Frontal cortex (tissue), 4 donors: ENCODE data around the gene LDLRAD1. TPM values are rescaled to one million over a fixed set of nuclear protein-coding genes. Genes with fewer than 3 reads are reported as not detected.
"Not testable (repeated sequence)": the region's sequence is repeated elsewhere in the genome, so short reads cannot be mapped to it uniquely, and the experiment has no call there.

Experiments
- DNase-seq, 2 donors: peaks; one replicate each; pipeline ENCODE4 v3.0.0; 2012; ENCODE audit warnings: low spot score in 2 of 2
- FAIRE-seq: peaks from 2 replicates; lab custom pipeline; 2012; peaks lifted over from hg19 to GRCh38; lab: Jason Lieb, UNC
- total RNA-seq: library from RNA; depleted of rRNA; stranded (reverse); fragments of >200 nt; gene quantifications from one replicate; pipeline ENCODE4 v1.2.3, GENCODE V29; 2014
- donor health status: control.
- donor health status: control.
- donor health status: control.

LDLRAD1 gene
- total RNA-seq, 1 donor from 2014 or later: not detected

DNA sequence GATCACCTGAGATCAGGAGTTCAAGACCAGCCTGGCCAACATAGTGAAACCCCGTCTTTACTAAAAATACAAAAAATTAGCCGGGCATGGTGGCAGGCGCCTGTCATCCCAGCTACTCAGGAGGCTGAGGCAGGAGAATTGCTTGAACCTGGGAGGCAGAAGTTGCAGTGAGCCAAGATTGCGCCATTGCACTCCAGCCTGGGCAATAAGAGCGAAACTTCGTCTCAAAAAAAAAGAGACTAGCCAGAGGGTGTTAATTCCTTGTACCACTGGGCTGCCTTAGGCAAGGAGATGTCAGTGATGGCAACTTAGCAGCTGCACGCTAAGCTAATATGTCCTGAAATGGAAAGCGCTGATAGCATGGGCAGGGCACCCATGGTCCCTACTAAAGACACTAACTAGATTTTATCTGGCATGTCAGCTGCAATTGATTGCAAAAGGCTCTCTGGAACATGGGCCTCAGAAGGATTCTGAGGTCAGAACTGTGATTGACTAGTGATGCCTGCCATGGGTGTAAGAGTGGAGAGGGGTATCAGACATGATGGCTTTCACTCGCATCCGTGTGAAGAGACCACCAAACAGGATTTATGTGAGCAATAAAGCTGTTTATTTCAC is 1.7 kb upstream of the LDLRAD1 start:
- not testable (repeated sequence) for FAIRE-seq

DNA sequence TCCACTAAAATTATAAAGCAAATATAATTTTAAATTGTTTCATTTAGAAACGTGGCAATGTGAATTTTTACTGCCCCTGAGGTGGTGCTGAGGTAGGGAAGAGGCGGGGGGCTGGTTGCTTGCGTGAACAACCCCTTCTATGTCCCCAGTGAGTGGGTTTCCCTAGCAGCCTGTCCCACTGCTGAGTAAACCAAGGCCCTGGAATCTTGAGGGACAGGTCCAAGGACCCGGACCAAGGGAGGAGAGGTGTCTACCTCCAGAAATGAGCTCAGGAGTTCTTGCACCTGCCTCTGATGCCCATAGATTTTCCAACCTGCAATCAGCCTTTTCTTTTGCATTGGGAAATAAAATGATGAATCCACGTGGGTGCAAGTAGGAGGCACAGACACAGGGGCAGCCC is 649 bp upstream of the LDLRAD1 start:
- DNase-seq: no peak
- no peak for FAIRE-seq

More for the DNA sequence above, 1.7 kb upstream of the LDLRAD1 start:
- not testable (repeated sequence) for DNase-seq

DNA sequence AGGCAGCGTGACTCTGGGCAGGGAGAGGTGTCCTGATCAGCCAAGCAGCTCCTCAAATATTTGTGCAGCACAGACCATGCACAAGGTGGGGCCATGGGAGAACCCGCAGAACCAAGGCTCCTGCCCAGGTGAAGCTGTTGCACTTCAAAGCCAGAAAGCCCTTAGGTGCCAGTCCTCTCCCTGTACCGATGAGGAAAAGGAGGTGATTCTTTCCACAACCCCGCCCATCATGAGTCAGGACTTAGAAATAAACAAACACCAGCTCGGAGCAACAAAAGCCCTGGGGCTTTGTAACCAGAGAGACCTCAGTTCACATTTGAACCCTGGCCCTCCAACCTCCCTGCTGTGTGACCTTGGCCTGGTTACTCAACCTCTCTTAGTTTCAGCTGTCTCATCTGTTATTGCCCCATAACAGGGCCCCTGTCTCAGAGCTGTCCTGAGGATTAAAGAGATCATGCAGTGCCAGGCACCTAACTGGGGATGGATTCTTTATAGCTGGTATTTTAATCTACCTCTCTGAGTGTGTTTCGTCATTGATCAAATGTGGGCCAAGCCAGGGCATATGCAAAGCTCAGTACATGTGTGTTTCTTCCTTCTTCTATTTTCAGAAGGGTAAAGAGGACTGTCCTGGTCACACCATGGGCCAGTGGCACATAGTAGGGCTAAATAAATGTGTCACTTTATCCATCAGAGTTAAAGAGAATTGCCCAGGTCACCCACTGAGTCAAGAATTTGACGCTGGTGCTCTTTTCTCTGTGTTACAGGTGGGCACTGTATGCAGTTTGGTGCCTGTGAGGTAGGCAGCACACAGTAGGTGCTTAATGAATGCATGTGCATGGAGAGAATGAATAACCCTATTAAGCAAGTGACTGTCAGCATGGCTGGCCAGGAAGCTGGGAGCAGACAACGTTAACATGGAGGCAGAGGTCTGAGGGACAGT is 1.4 kb downstream of the LDLRAD1 start:
- no peak for DNase-seq
- FAIRE-seq: no peak

DNA sequence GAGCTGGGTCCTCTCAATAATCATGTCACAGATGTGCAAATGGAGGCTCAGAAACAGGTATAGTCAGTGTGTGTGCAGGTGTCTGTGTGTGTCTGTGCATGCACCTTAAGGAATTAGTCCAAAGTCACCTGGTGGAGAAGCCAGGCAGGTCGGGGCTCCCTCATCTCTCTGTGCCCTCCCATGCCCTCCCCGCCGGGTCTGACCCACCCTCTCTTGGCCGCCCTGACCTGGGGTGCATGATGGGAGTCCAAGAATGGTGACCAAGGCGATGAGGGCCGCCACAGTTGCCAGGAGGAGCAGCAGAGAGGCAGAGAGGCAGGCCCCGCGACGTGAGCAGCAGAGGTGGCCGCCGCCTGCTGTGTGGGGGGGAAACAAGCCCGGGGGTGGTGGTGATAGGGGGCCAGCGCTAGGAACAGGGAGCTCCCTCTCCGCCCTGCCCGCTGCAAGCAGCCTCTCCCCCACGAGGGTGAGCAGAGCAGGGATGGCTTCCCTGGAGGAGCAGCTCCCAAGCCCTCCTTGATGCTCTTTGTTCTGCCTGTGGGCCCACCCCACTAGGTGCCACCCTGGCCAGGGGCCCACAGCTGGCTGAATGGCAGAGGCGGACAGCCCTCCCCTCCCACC is 3.9 kb downstream of the LDLRAD1 start:
- no peak for DNase-seq
- no peak for FAIRE-seq

DNA sequence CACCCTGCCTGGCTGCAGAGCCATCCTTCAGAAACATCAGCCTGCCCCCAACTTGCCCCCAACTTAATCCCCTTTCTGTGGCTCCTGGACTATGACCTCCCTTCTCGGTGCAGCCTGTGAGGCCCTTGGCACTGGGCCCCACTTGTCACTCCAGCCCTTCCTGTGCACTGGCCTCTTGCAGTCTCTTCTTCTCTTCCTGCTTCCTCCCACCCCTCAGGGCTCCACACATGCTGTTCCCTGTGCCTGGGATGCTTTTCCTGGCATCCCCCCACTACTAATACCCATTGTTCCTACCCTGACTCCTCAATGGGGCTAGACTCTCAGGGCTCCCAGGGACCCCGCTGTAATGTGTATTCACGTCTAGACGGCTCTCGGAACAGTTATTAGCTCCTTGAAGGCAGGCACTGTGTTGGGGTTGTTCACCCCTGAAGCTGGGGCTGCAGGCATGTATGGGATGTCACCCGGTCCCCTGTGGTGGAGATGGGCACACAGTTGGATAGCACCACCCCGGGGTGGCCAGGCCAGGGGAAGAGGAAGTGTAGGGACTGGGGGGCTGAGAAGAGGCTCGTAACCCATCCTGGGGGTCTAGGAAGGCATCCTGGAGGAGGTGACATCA is 4.5 kb downstream of the LDLRAD1 start:
- DNase-seq (no peak), FAIRE-seq (no peak)

DNA sequence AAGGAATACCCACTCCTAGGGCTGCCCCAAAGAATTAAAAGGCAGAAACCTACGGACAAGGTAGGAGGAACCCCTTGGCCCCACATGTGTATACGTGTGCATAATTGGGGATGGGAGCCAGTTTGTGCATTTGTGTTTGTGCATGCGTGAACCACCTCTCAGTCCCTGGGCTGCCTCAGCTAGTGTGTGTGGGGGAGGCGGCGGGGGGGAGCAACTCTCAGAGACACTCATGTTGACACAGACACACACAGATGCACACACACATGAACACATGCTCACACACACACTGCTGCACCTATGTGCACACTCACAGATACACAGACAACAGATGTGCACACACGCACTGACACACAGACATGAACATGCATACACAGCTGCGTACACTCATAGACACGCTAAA is 5.1 kb downstream of the LDLRAD1 start:
- DNase-seq (no peak), FAIRE-seq (no peak)

DNA sequence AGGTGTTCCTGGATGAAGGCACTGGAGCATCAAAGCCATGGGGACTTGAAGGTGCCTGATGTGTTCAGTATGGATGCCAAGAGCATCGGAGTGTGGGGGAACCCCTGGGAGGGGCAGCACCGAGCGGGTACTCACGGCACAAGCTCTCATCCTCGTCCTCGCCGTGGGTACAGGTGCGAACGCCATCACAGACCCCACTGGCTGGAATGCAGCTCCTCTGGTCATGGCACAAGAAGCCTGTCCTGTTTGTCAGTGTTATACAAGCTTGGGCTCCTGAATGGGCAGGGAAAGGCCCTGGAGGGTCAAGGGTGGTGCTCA is 6.0 kb downstream of the LDLRAD1 start:
- FAIRE-seq: no peak
- no peak for DNase-seq

DNA sequence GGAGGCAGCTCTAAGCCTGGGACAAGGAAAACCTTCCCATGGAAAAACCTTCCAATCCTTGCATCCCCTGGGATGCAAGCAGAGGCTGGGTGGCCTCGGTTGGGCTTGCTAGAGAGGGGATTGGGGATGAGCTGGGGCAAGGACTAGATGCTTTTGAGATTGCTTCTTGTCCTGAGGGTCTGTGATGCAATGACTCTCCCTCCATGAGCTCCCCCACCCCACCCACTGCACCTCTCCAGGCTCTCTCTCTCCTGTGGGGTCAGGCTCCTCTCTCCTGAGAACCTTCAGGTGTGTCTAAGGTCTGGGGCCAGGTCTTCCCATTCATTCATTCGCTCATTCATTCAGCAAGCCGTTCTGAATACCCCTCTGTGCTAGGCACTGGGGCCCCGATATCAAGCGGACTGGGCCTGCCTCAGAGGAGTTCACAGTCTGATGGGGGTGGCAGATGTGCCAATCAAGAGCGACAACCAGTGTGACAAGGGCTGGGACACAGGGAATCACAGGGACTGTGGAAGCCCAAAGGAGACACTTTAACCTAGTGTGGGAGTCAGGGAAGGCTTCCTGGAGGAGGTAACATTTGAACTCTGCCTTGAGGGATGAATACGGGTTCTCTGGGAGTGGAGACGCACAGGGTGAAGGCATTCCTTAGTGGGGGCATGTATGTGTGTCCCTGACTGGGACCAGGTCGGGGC is 6.5 kb downstream of the LDLRAD1 start:
- FAIRE-seq (no peak), DNase-seq (no peak)

DNA sequence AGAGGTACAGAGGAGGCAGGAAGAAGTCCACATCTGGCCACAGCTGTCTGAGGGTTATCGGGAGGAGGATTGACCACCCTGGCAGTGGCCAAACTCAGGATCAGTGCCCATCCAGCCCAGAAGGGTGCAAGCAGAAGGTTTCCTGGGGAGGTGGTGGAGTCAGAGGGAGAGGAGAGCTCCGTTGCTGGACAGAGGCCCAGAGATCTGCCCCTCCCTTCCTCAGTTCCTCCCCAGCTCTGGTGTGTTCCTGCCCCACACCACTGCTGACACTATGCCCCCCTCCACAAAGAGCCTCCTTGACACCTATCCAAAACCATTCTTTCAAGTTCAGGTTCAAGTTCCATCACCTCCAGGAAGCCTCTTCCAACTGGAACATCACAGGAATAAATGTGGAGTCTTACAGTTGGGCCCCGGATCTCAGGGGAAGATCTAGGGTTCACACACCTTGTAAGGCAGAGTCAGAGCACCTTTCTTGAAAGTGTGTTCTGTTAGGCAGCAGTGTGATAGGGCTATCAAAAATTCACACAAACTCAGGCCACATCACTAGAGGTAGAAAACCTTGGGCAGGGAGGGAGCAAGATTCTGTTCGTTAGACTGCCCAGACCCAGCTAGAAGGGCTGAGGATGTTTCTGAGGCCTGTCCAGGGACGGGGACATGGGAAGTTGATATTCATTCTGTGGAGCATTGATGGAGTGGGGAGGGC is 7.4 kb downstream of the LDLRAD1 start:
- no peak for DNase-seq
- no peak for FAIRE-seq

DNA sequence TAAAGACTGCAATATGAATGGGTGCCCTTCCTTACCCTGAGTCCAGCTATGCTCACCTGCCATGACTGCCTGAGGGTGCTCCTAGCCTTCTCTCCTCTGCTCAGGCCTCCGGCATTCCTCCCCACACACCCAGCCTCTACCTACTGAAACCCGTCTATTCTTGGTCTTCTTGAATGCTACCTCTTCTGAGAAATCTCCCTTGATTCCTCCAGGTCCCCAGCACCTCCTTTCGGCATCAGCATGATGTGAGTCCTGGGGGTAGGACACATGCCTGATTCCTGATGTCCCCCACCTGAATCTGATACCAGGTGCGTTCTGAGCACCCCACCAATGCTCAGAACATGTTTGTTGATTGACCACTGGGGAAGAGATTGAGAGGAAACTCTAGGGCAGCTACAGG is 8.6 kb downstream of the LDLRAD1 start:
- DNase-seq (no peak), FAIRE-seq (no peak)

DNA sequence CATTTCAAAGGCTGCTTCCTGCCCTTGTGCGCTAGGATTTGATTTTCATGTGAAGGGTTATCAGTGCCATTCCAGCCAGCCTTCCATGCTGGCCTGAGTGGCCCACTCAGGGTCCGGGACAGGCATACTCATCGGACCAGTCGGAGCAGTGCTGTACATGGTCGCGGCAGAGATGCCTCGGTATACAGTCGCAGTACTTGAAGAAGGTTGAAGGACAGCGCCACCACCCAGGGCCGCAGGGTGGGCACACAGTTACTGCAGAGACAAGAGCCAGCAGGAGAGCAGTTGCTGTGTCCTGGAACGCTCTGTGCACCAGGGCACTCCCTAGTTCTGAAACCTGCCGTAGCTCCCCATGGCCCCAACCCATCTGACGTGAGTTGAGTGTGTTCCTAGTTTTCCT is 9.1 kb downstream of the LDLRAD1 start:
- FAIRE-seq: no peak
- DNase-seq: no peak

DNA sequence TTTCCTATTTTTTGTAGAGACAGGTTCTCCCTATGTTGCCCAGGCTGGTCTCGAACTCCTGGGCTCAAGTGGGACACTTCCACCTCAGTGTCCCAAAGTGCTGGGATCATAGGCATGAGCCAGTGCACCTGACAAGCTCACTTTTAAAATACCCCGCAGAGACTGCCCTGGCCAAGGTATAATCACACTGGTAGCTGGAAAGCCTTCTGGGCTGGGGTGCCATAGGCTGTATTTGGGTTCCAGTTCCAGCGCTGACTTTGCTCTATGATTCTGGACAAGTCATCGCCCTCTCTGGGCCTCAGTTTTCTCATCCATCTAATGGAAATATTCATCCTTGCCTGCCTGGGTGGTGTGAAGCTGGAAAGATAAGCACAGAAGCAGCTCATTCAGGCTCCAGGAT is 10.4 kb downstream of the LDLRAD1 start:
- DNase-seq (no peak), FAIRE-seq (no peak)

DNA sequence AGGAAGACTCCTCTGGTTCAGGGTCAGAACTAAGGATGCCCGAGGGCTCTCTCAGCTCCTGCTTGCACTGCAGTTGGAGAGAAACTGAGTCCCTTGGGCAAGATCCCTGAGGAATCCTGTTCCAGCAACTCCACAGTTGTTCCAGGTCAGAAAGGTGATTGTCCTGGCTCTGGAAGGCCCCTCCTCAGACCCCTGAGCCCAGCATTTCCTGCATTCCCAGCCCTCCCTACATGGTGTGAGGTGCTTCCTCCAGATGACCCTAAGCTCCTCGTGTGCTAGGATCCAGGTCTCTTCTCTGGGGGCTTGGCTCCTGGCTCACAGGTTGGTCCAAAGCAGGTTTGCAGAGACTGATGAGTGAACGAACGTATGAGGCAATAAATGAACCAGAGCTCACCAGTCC is 11.5 kb downstream of the LDLRAD1 start:
- DNase-seq (no peak), FAIRE-seq (no peak)

DNA sequence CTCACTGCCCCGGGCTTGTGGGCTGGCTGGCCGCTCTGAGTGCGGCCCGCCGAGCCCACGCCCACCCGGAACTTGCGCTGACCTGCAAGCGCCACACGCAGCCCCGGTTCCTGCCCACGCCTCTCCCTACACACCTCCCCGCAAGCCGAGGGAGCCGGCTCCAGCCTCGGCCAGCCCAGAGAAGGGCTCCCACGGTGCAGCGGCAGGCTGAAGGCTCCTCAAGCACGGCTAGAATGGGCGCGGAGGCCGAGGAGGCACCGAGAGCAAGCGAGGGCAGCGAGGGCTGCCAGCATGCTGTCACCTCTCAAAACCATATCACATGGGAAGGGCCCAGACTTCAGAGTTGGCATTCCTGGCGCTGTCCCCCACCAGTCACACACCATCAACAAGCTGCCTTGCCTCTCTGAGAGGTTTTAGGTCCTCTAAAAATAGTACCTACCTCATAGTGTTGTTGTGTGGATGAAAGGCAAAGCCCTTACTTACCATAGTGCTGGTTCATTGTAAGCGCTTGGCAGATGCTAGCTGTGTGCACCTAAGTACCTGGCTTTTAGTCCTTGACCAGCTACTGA is 13.4 kb downstream of the LDLRAD1 start:
- no peak for FAIRE-seq
- DNase-seq: no peak

DNA sequence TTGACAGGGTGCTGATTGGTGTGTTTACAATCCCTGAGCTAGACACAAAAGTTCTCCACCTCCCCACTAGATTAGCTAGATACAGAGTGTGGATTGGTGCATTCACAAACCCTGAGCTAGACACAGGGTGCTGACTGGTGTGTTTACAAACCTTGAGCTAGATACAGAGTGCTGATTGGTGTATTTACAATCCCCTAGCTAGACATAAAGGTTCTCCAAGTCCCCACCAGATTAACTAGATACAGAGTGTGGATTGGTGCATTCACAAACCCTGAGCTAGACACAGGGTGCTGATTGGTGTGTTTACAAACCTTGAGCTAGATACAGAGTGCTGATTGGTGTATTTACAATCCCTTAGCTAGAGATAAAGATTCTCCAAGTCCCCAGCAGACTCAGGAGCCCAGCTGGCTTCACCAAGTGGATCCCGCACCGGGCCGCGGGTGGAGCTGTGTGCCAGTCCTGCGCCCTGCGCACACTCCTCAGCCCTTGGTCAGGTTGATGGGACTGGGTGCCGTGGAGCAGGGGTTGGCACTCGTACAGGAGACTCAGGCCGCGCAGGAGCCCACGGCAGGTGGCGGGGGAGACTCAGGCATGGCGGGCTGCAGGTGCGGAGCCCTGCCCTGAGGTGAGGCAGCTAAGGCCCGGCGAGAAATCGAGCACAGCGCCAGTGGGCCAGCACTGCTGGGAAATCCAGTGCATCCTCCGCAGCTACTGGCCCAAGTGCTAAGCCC is 14.1 kb downstream of the LDLRAD1 start:
- DNase-seq, FAIRE-seq: not testable (repeated sequence)

DNA sequence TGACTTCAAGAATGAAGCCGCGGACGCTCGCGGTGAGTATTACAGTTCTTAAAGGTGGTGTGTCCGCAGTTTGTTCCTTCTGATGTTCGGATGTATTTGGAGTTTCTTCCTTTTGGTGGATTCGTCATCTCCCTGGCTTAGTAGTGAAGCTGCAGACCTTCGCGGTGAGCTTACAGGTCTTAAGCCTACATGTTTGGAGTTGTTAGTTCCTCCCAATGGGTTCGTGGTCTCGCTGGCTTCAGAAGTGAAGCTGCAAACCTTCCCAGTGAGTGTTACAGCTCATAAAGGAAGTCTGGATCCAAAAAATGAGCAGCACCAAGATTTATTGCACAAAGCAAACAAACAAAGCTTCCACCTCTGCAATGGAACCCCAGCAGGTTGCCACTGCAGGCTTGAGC is 14.7 kb downstream of the LDLRAD1 start:
- no peak for FAIRE-seq
- DNase-seq: no peak

DNA sequence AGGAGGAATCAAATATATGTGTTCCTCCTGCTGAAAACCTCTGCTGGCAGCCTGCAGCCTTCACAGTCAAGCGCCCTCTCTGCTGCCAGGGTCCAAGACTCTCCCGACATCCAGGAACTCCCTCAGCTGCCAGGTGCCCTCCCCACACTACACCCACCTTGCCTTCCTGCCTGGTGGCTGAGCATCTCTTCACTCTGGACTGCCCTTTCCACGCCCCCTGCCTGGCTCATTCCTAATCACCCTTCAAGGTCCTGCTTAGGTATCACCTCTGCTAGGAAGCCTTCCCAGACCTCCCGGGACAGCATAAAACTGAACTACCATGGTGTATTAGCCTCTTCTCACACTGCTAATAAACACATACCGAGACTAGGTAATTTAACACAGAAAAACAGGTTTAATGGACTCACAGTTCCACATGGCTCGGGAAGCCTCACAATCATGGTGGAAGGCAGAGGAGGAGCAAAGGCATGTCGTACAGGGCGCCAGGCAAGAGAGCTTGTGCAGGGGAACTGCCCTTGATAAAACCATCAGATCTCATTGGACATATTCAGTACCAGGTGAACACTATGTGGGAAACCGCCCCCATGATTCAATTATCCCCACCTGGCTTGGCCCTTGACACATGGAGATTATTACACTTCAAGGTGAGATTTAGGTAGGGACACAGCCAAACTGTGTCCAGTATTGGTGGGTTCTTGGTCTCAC is 15.3 kb downstream of the LDLRAD1 start:
- no peak for FAIRE-seq
- DNase-seq: no peak

DNA sequence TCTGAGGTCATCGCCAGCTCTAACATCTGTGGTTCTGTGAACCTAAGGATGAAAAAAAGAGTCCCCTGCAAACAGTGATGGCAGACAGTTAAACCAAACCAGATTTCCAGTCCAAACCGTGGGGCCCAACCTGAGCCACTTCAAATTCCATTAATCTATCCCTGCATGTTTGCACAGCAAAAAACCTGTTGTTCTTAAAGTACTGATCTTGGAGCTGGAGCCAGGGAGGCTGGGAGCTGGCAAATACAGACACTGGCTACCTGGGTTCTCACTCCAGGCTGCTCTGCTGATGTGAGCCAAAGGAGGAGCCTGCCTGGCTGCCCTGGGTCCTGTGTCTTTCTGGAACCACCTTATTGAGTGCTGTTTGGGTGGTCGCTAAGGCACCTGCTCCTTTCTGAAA is 16.4 kb downstream of the LDLRAD1 start:
- no peak for DNase-seq

More for the DNA sequence above, 16.4 kb downstream of the LDLRAD1 start:
- FAIRE-seq: no peak
